ENCODE results near the gene SLC9A4.
"Not testable (repeated sequence)": the region's sequence is repeated elsewhere in the genome, so short reads cannot be mapped to it uniquely, and the experiment has no call there.

Gene SLC9A4

DNA sequence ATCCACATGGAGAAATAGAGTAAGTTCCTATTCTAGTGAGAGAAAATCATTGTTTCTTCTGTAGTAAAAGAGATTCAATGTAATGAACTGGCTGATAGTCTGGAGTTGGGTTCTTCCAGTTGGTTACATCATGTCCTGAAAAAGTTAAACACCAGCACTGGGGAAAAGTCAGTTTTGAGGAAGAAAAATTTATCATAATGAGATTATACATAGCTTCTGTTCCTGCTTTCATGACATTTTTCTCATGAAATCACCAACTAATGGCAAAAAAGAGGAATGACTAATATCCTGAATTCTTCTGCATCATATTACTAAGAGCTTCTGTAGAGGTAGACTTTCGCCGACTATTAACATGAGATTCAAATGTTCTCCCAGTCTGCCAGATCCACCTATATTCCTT, 77.1 kb downstream of the SLC9A4 start:
- no peak for DNase-seq (ENCODE audit: low spot score)

DNA sequence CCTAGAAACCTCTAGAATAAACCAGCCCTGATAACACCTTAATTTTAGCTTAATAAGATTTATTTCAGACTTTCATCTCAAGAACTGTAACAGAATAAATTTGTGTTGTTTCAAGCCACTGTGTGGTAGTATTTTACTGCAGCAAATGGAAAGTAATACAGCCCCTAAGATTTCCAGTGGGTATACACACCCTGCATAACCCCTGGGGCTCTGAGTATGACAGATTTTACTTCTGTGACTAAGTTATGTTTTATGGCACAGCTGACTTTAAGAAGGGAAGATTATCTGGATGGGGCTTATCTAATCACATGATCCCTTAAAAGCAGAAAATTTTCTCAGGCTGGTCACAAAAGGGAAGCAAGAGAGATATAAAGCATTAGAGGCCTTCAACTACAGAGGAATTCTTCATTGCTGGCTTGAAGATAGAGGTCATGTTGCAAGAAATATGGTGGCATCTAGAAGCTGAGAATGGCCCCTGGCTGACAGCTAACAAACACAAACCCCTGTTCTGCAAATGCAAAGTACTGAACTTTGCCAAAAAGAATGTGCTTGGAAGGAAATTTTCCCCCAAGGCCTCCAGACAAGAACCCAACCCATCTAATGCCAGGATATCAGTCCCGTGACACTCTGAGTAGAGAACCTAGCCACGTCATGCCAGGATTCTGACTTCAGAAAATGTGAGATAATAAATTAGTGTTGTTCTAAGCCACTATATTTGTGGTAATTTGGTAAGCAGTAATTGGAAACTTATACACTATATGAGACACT, 78.5 kb downstream of the SLC9A4 start:
- no peak for DNase-seq (ENCODE audit: low spot score)

DNA sequence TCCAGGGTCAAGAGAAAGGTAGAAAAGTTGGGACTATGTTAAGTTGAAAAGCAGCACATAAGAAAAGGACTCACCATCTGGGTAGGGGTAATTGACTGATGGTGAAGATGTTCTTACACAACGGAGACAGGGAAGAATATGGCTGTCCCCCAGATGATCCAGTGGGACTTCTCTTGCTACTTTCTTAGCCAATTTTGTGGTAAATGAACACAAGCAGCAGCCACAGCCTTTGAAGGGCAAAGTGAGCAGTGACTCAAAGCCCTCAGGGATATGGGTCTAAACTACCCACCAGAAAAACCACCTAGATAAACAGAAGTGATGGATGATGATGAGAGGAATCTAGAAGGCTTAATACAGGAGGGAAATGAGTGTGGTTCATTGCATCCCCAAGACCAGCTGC, 80.6 kb downstream of the SLC9A4 start:
- no peak for DNase-seq (ENCODE audit: low spot score)

DNA sequence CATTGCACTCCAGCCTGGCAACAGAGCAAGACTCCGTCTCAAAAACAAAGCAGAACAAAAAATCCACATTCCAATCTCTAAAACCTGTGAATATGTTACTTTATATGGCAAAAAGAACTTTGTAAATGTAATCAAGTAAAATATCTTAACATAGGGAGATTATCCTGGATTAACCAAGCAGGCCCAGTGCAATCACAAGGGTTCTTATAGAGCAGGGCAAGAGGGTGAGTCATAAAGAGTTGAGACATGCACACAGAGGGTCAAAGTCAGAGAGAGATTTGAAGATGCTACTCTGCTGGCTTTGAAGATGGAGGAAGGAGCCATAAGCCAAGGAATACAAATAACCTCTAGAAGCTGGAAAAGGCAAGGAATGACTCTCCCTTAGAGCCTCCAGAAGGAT, 85.4 kb downstream of the SLC9A4 start:
- no peak for DNase-seq (ENCODE audit: low spot score)

DNA sequence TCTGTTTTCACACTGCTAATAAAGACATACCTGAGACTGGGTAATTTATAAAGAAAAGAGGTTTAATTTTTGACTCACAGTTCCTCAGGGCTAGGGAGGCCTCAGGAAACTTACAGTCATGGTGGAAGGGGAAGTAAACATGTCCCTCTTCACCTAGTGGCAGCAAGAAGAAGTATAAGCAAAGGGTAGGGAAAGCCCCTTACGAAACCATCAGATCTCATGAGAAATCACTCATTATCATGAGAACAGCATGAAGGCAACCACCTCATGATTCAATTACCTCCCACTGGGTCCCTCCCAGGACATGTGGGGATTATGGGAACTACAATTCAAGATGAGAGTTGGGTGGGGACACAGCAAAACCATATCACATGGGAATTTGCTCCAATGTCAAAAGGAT, 89.5 kb downstream of the SLC9A4 start:
- DNase-seq (ENCODE audit: low spot score), result not testable (repeated sequence)

DNA sequence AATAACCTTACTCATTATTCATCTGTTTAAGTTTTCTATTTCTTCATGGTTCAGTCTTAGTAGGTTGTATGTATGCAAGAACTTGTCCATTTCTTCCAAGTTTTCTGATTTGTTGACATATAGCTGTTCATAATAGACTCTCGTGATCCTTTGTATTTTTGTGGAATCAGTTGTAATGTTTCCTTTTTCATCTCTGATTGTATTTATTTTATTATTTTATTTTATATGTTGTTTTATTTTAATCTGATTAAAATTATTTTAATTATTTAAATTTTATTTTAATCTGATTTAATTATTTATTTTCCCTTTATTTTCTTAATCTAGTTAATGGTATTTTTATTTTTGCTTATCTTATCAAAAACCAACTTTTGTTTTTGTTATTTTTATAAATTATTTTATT, 102.9 kb downstream of the SLC9A4 start:
- no peak for DNase-seq (ENCODE audit: low spot score)

DNA sequence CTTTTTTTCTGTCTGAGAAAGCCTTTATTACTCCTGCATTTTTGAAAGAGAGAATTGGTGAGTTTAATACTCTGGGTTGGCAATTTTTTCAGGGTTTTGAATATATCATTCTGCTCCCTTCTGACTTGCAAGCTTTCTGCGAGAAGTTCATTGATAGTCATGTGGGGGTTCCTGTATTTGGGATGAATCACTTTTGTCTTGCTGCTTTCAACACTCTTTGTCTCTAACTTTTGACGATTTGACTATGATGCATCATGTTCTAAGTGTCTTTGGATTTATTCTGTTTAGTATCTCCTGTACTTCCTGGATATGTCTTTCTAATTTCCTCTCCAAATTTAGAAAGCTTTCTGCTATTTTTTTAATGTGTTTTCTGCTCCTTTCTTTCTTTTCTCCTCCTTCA, 105.3 kb downstream of the SLC9A4 start:
- DNase-seq (ENCODE audit: low spot score), result no peak

DNA sequence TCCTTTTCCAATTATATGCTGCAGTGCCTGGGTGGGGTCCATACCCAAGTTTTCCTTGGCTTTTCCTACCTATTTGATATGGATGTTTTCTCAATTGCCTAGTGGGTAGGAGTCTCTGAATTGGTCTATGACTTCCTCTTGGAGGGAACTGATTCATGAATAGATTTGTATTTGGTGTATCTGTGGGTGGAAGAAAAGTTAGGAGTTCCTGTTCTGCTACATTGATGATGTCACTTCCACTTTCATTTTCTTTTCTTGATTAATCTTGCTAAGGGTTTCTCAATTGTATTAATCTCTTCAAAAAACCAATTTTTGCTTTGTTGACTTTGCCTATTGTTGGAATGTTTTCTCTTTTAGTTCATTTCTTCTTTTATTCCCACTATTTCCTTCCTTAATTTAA, 108.9 kb downstream of the SLC9A4 start:
- no peak for DNase-seq (ENCODE audit: low spot score)

DNA sequence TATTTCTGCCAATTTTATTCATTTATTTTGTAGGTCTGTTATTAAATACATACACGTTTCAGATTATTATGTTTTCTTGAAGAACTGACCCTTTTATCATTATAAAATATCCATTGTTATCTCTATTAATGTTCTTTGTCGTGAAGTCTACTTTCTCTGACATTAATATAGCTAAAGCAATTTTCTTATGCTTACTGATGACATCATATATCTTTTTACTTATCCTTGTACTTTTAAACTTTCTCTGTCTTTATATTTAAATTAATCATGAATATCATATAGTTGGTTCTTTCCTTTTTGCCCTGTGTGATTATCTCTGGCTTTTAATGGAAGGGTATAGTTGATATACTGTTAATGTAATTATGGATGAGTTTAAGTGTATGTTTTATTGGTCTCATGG, 109.8 kb downstream of the SLC9A4 start:
- DNase-seq (ENCODE audit: low spot score), result no peak
